PFSK-1 (cell line): ENCODE data around the gene HK1.

Source experiments
- FOXP2 ChIP-seq: optimal IDR thresholded peaks from 2 replicates; pipeline ENCODE3; 2011; ENCODE audit warnings: borderline replicate concordance, control low read depth, inconsistent platforms; ENCODE audit not compliant: insufficient read depth; ENCODE audit errors: extremely low read length, extremely low read depth
- POLR2AphosphoS5 ChIP-seq: IDR thresholded peaks from 2 replicates; pipeline ENCODE4 v1.6.1; 2012; ENCODE audit warnings: low read depth, mild to moderate bottlenecking, control low read depth, low read length, moderate library complexity
- REST ChIP-seq, 2 experiments: IDR thresholded peaks; 2 replicates each; pipeline versions ENCODE4 v1.6.1 to v1.8.0; 2011 to 2012; ENCODE audit warnings: low read depth in 2 of 2, low read length in 2 of 2, control low read depth in 1 of 2, inconsistent platforms in 1 of 2, mild to moderate bottlenecking in 1 of 2, moderate library complexity in 1 of 2; ENCODE audit not compliant: insufficient read depth in 1 of 2
- SIN3A ChIP-seq: IDR thresholded peaks from 2 replicates; pipeline ENCODE4 v1.6.1; 2012; ENCODE audit warnings: mild to moderate bottlenecking, low read length, moderate library complexity, borderline replicate concordance; ENCODE audit not compliant: insufficient read depth
- TAF1 ChIP-seq: IDR thresholded peaks from 2 replicates; pipeline ENCODE4 v1.6.1; 2012; ENCODE audit warnings: low read length, control low read depth, borderline replicate concordance; ENCODE audit not compliant: insufficient read depth

GRCh38 chr10:69403066-69403465 is 124.8 kb downstream of the HK1 start:
- TF ChIP-seq REST (IDR thresholded peaks at IDR 0.05; ENCODE audit: insufficient read depth in 1 of 2, low read depth in 2 of 2, low read length in 2 of 2): no peak
- TF ChIP-seq POLR2AphosphoS5: no peak
- TF ChIP-seq SIN3A: no peak
- no peak for TF ChIP-seq TAF1
- TF ChIP-seq FOXP2: no peak
